ENCODE measurements around the gene SPATA21. TPM values are rescaled to one million over a fixed set of nuclear protein-coding genes. Genes with fewer than 3 reads are reported as not detected.

The SPATA21 gene
- total RNA-seq, 1 experiment from 2014 or later: not detected

DNA sequence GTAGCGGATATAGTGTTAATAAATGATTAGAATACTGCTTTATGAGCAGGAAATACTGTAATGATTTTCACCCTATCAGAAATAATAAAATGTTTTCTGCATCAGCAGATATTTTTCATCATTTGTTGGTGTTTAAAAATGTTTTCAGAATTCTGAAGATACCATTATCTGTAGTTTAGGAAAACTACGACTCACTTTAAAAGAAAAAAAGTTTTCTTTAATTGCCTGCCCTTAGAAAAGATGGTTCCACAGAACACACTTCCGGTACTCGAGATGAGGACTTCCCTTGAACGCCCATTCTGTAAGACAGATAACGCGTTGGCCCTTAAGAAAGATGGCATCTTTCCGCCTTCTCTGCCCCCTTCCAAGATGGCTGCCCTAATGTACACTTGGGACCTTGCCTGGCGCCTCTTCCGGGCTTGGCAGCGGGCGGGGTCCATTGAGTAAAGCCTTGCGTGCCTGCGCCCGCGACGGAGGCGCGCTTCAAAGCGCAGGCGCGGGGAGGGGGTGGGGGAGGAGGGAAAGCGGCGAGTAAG lies 70.4 kb downstream of the SPATA21 start, which contains the start of gene SZRD1 (continued):
- TF ChIP-seq AR (CRISPR knock-in tag; IDR thresholded peaks at IDR 0.05): no peak
- no peak for TF ChIP-seq EMX1 (CRISPR knock-in tag; IDR thresholded peaks at IDR 0.05)
- TF ChIP-seq FOXJ3 (CRISPR knock-in tag; IDR thresholded peaks at IDR 0.05; ENCODE audit: borderline replicate concordance): no peak
- TF ChIP-seq TP53 (CRISPR knock-in tag; IDR thresholded peaks at IDR 0.05): no peak
- TF ChIP-seq, protein P1, sequence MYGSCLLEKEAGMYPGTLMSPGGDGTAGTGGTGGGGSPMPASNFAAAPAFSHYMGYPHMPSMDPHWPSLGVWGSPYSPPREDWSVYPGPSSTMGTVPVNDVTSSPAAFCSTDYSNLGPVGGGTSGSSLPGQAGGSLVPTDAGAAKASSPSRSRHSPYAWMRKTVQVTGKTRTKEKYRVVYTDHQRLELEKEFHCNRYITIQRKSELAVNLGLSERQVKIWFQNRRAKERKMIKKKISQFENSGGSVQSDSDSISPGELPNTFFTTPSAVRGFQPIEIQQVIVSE (CRISPR knock-in tag; IDR thresholded peaks at IDR 0.05; ENCODE audit: borderline replicate concordance): no peak
- TF ChIP-seq, protein P2, sequence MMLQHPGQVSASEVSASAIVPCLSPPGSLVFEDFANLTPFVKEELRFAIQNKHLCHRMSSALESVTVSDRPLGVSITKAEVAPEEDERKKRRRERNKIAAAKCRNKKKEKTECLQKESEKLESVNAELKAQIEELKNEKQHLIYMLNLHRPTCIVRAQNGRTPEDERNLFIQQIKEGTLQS (CRISPR knock-in tag; conservative IDR thresholded peaks at IDR 0.05): no peak
- peak; percentile 61; the same call in 1 of the 2 replicates for TF ChIP-seq SP1 (CRISPR knock-in tag; conservative IDR thresholded peaks at IDR 0.05)
- TF ChIP-seq E2F5 (CRISPR knock-in tag; IDR thresholded peaks at IDR 0.05): peak; percentile 11; the same call in 1 of the 2 replicates
- TF ChIP-seq, protein P3, sequence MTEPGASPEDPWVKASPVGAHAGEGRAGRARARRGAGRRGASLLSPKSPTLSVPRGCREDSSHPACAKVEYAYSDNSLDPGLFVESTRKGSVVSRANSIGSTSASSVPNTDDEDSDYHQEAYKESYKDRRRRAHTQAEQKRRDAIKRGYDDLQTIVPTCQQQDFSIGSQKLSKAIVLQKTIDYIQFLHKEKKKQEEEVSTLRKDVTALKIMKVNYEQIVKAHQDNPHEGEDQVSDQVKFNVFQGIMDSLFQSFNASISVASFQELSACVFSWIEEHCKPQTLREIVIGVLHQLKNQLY (CRISPR knock-in tag; IDR thresholded peaks at IDR 0.05): no peak
- TF ChIP-seq ETV6 (CRISPR knock-in tag; IDR thresholded peaks at IDR 0.05): no peak
- no peak for TF ChIP-seq ZNF263 (CRISPR knock-in tag; IDR thresholded peaks at IDR 0.05; ENCODE audit: low read depth)
- TF ChIP-seq FOXK1 (CRISPR knock-in tag; IDR thresholded peaks at IDR 0.05): peak; percentile 88
- TF ChIP-seq ZMAT4 (CRISPR knock-in tag; IDR thresholded peaks at IDR 0.05): no peak
- no peak for TF ChIP-seq HMGA2 (CRISPR knock-in tag; IDR thresholded peaks at IDR 0.05)
- no peak for TF ChIP-seq TEAD4 (CRISPR knock-in tag; IDR thresholded peaks at IDR 0.05)
- no peak; the same call in 1 of the 2 replicates for TF ChIP-seq SMAD3 (CRISPR knock-in tag; IDR thresholded peaks at IDR 0.05; ENCODE audit: borderline replicate concordance)
- no peak for TF ChIP-seq ZBTB43 (CRISPR knock-in tag; IDR thresholded peaks at IDR 0.05)
- TF ChIP-seq NFE2L1 (CRISPR knock-in tag; IDR thresholded peaks at IDR 0.05): no peak
- no peak for TF ChIP-seq NR3C1 (CRISPR knock-in tag; conservative IDR thresholded peaks at IDR 0.05; ENCODE audit: low read depth)
- TF ChIP-seq OVOL2 (CRISPR knock-in tag; IDR thresholded peaks at IDR 0.05; ENCODE audit: borderline replicate concordance): no peak
- no peak for TF ChIP-seq ZNF317 (CRISPR knock-in tag; IDR thresholded peaks at IDR 0.05; ENCODE audit: borderline replicate concordance, low read depth)
- no peak for TF ChIP-seq ZBTB21 (CRISPR knock-in tag; IDR thresholded peaks at IDR 0.05; ENCODE audit: borderline replicate concordance)
- TF ChIP-seq ZNF138 (CRISPR knock-in tag; conservative IDR thresholded peaks at IDR 0.05): no peak
- no peak for TF ChIP-seq PRRX2 (CRISPR knock-in tag; IDR thresholded peaks at IDR 0.05)
- TF ChIP-seq RELA (CRISPR knock-in tag; IDR thresholded peaks at IDR 0.05; ENCODE audit: borderline replicate concordance): no peak
- TF ChIP-seq, protein P4, sequence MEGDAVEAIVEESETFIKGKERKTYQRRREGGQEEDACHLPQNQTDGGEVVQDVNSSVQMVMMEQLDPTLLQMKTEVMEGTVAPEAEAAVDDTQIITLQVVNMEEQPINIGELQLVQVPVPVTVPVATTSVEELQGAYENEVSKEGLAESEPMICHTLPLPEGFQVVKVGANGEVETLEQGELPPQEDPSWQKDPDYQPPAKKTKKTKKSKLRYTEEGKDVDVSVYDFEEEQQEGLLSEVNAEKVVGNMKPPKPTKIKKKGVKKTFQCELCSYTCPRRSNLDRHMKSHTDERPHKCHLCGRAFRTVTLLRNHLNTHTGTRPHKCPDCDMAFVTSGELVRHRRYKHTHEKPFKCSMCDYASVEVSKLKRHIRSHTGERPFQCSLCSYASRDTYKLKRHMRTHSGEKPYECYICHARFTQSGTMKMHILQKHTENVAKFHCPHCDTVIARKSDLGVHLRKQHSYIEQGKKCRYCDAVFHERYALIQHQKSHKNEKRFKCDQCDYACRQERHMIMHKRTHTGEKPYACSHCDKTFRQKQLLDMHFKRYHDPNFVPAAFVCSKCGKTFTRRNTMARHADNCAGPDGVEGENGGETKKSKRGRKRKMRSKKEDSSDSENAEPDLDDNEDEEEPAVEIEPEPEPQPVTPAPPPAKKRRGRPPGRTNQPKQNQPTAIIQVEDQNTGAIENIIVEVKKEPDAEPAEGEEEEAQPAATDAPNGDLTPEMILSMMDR (IDR thresholded peaks at IDR 0.05): no peak
- TF ChIP-seq KAT7 (CRISPR knock-in tag; IDR thresholded peaks at IDR 0.05; ENCODE audit: borderline replicate concordance): no peak
- peak; percentile 33; the same call in 1 of the 2 replicates for TF ChIP-seq GABPB1 (CRISPR knock-in tag; IDR thresholded peaks at IDR 0.05)
- no peak for TF ChIP-seq ZNF425 (CRISPR knock-in tag; conservative IDR thresholded peaks at IDR 0.05)
- TF ChIP-seq CREM (CRISPR knock-in tag; IDR thresholded peaks at IDR 0.05): peak; percentile 74; the same call in 1 of the 2 replicates

All from WTC11 (cell line).